ENCODE measurements around the gene USP17L15.
"Not testable (repeated sequence)": the region's sequence is repeated elsewhere in the genome, so short reads cannot be mapped to it uniquely, and the experiment has no call there.

USP17L15 gene

GRCh38 chr4:9234085-9234484 lies at the start of gene USP17L15:
USP17L15 (plus strand) TSS chr4:9234385; CDS start chr4:9234385, 0 bp downstream.
- not testable (repeated sequence) for DNase-seq

GRCh38 chr4:9210357-9210756 lies 23.8 kb upstream of the USP17L15 start, which contains the start of gene USP17L10:
USP17L10 (plus strand) TSS chr4:9210657; CDS start chr4:9210657, 0 bp downstream.
- DNase-seq: not testable (repeated sequence)

GRCh38 chr4:9214701-9215100 lies 19.5 kb upstream of the USP17L15 start:
- DNase-seq: not testable (repeated sequence)

GRCh38 chr4:9215105-9215504 lies 19.1 kb upstream of the USP17L15 start, which contains the start of gene USP17L11:
USP17L11 (plus strand) TSS chr4:9215405; CDS start chr4:9215405, 0 bp downstream.
- DNase-seq: not testable (repeated sequence)

- not testable (repeated sequence) for DNase-seq
Measured at GRCh38 chr4:9219852-9220251, 14.3 kb upstream of the USP17L15 start, which contains the start of gene USP17L12. USP17L12 (plus strand) TSS chr4:9220152; CDS start chr4:9220152, 0 bp downstream.

- not testable (repeated sequence) for DNase-seq
Measured at GRCh38 chr4:9224596-9224995, 9.6 kb upstream of the USP17L15 start, which contains the start of gene USP17L13. USP17L13 (plus strand) TSS chr4:9224896; CDS start chr4:9224896, 0 bp downstream.

- DNase-seq: not testable (repeated sequence)
Measured at GRCh38 chr4:9230249-9230648, 3.9 kb upstream of the USP17L15 start.

GRCh38 chr4:9238461-9238860 lies 4.3 kb downstream of the USP17L15 start:
- not testable (repeated sequence) for DNase-seq

- not testable (repeated sequence) for DNase-seq
Measured at GRCh38 chr4:9243579-9243978, 9.4 kb downstream of the USP17L15 start, which contains the start of gene USP17L17. USP17L17 (plus strand) TSS chr4:9243879; CDS start chr4:9243879, 0 bp downstream.

GRCh38 chr4:9247953-9248680 lies 13.9 kb downstream of the USP17L15 start, which contains the start of gene USP17L18:
USP17L18 (plus strand) TSS chr4:9248630; CDS start chr4:9248630, 0 bp downstream.
- DNase-seq: not testable (repeated sequence)

GRCh38 chr4:9253078-9253477 lies 18.9 kb downstream of the USP17L15 start, which contains the start of gene USP17L19:
USP17L19 (plus strand) TSS chr4:9253378; CDS start chr4:9253378, 0 bp downstream.
- not testable (repeated sequence) for DNase-seq

GRCh38 chr4:9257824-9258223 lies 23.6 kb downstream of the USP17L15 start, which contains the start of gene USP17L20:
USP17L20 (plus strand) TSS chr4:9258124; CDS start chr4:9258124, 0 bp downstream.
- not testable (repeated sequence) for DNase-seq

- DNase-seq: not testable (repeated sequence)
Measured at GRCh38 chr4:9262572-9262971, 28.4 kb downstream of the USP17L15 start, which contains the start of gene USP17L21. USP17L21 (plus strand) TSS chr4:9262872; CDS start chr4:9262872, 0 bp downstream.

GRCh38 chr4:9267319-9267718 lies 33.1 kb downstream of the USP17L15 start, which contains the start of gene USP17L22:
USP17L22 (plus strand) TSS chr4:9267619; CDS start chr4:9267619, 0 bp downstream.
- not testable (repeated sequence) for DNase-seq

- DNase-seq: not testable (repeated sequence)
Measured at GRCh38 chr4:9271719-9272118, 37.5 kb downstream of the USP17L15 start.
